ENCODE data around the gene ZNF483.

The ZNF483 gene

DNA sequence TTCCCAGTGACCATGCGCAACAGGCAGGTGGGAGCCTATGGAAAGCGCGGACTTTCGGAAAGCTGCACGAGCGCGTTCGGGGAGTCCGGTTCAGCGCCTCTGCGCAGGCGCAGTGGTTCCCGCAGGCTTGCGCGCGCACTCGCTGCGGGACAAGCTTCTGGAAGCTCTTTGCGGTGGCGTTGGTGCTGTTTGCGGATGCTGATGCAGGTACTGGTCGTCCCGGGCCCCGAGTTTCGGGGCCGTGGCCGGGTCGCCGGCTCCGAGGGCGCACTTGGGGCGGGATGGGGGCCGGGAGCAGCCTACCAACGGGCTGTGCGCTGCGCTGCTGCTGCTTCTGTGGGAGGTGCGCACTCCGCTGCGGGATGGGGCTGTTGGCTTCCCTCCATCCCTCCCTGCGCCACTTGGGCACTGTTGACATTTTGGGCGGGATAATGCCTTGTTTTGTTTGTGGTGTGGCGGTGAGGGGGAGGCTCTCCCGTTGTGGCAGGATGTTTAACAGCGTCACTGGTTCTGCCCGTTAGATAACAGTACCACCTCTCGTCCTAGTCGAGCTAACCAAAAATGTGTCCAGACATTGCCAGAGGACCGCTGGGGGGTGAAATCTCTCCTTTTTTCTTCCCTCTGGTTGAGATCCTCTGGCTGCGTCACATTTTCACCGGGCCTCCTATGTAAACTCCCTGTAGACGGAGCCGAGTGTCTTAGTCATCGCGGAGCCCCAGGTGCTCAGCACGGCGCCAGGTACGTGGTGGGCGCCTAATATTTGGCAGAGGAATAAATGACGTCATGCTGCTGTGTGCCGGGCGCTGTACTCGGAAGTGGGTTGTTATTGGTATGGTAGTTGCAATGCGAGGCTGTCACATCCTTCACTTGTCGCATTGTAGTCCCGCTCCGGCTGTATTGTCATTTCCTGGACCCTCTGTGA lies at the start of gene ZNF483:
TSS of gene ZNF483 (plus strand) at position 124 of the 922 bp plus-strand sequence. CDS start 2,217 bp downstream, outside the sequence.
- TF ChIP-seq, protein P1, sequence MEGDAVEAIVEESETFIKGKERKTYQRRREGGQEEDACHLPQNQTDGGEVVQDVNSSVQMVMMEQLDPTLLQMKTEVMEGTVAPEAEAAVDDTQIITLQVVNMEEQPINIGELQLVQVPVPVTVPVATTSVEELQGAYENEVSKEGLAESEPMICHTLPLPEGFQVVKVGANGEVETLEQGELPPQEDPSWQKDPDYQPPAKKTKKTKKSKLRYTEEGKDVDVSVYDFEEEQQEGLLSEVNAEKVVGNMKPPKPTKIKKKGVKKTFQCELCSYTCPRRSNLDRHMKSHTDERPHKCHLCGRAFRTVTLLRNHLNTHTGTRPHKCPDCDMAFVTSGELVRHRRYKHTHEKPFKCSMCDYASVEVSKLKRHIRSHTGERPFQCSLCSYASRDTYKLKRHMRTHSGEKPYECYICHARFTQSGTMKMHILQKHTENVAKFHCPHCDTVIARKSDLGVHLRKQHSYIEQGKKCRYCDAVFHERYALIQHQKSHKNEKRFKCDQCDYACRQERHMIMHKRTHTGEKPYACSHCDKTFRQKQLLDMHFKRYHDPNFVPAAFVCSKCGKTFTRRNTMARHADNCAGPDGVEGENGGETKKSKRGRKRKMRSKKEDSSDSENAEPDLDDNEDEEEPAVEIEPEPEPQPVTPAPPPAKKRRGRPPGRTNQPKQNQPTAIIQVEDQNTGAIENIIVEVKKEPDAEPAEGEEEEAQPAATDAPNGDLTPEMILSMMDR (conservative IDR thresholded peaks at IDR 0.05; ENCODE audit: low read depth, low read length), result no peak

GRCh38 chr9:111475195-111475594 lies 49.8 kb upstream of the ZNF483 start:
- TF ChIP-seq, protein P1 (conservative IDR thresholded peaks at IDR 0.05; ENCODE audit: low read depth, low read length), result no peak
- DNase-seq (ENCODE audit: low read depth), result no peak
- H3K4me3 ChIP-seq (ENCODE audit: low read depth, low read length), result no peak overlapping the region

More for the DNA sequence above, at the start of gene ZNF483:
- H3K4me3 ChIP-seq (ENCODE audit: low read depth, low read length), result peak within 1 kb of the TSS; percentile 83
- DNase-seq (ENCODE audit: low read depth), result peak; percentile 86

- no peak overlapping the region for H3K4me3 ChIP-seq (ENCODE audit: low read depth, low read length)
- no peak for DNase-seq (ENCODE audit: low read depth)
- TF ChIP-seq, protein P1 (conservative IDR thresholded peaks at IDR 0.05; ENCODE audit: low read depth, low read length), result no peak
Measured at GRCh38 chr9:111477677-111478076, 47.3 kb upstream of the ZNF483 start.

DNA sequence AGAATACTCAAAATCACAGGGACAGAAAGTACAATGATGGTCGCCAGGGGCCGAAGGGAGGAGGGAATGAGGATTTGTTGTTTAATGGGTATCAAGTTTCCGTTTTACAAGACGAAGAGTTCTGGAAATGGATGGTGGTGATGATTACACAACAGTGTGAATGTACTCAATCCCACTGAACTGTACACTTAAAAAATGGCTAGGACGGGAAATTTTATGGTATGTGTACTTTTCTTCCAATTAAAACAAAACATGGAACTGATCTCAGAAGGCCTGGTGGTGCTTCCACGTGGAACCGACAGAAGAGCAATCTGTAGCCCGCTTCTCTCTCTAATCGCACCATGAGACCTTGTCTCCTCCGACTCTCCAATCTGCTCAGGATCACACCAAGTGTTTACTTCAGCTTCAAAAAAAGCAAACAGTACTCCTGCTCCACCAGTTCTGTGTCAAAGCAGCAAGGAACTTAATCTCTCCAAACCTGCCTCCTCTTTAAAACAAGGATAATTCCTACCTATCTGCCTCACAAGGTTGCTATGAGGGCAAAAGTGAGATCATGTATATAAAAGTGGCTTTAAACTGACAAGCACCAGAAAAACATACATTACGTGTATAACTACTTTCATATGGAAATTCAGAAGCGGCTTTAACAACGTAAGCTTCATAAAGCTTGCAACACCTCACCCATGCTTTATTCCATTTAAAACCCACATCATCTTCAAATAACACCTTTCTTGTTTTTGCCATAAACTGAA lies 42.9 kb upstream of the ZNF483 start:
- H3K4me3 ChIP-seq (ENCODE audit: low read depth, low read length), result peak overlapping the region; percentile 95
- DNase-seq (ENCODE audit: low read depth), result peak; percentile 81
- TF ChIP-seq, protein P1 (conservative IDR thresholded peaks at IDR 0.05; ENCODE audit: low read depth, low read length), result peak; percentile 1

DNA sequence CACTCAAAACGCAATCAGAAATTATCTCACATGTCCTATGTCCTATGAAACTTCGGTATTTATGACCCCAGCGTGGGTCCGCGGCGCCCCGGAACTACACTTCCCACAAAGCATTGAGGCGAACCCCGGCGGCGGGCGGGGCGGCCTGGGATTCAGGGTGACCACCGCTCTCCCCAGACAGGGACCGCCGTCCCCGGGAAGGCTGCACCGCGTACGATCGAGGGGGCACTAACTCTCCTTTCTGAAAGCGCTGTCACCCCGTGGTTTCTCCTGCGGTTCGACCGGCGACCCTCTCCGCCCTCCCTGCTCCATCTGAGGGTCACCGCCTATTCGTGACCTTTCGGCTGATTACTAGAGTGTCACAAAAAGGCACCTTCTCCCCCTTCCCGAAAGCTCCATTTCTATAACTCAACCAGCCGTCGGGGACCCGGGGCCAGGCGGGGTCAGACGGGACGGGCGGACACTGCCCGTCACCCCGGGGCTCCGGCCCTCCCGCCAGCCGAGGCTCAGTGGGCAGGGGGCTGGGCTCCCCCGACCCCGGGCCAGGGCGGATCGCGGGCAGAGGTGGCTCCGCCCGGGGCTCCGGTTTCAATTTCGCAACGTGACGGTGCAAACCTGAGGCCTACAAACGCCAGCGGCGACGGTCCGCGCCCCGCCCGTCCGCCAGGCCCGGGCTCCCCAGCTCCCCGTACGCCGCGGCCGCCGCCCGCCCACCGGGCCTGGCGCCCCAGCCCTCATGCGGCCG lies 42.1 kb upstream of the ZNF483 start:
- TF ChIP-seq, protein P1 (conservative IDR thresholded peaks at IDR 0.05; ENCODE audit: low read depth, low read length), result no peak

DNA sequence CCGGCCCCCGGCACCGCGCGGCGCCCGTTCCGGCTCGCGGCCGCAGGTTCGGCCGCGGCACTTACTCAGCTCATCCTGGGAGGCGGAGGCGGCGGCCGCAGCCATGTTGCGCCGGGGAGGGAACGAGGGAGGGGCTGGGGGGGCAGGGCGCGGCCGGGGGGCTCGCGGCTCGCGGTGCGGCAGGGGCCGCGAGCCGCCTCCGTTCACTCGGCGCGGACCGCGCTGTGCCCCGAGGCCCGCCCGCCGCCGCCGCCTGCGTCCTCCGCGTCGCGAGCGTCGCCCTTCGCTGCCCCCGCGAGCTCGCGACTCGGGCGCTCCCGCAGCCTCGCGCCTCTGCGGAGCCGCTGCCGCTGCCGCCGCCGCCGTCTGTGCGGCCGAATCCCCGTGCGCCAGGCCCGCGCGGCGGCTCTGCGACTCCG lies 41.5 kb upstream of the ZNF483 start:
- H3K4me3 ChIP-seq (ENCODE audit: low read depth, low read length), result peak overlapping the region; percentile 95
- TF ChIP-seq, protein P1 (conservative IDR thresholded peaks at IDR 0.05; ENCODE audit: low read depth, low read length), result no peak
- no peak for DNase-seq (ENCODE audit: low read depth)

More for the DNA sequence above, 42.1 kb upstream of the ZNF483 start:
- peak overlapping the region; percentile 95 for H3K4me3 ChIP-seq (ENCODE audit: low read depth, low read length)
- peak; percentile 74 for DNase-seq (ENCODE audit: low read depth)

Data from choroid plexus epithelial cell (primary cell).